CD14-positive monocyte (primary cell): ENCODE results near the gene SEPTIN6. TPM values are rescaled to one million over a fixed set of nuclear protein-coding genes. Genes with fewer than 3 reads are reported as not detected.
A peak's percentile ranks its signal among the peaks of the same experiment; 100 is the strongest.

ENCODE experiments used
- DNase-seq, 3 donors: peaks; one replicate each; pipeline ENCODE4 v3.0.0-alpha.2; 2011 to 2022
- H2AFZ ChIP-seq: 2 replicates; pipeline ENCODE4 v1.6.0; 2012; ENCODE audit warnings: mild to moderate bottlenecking, low read depth, low read length, inconsistent platforms; ENCODE audit not compliant: insufficient read depth, poor library complexity, severe bottlenecking
- H3K27ac ChIP-seq, 2 donors: 1 replicate in 1 of 2; 2 replicates in 1 of 2; pipeline ENCODE4 v1.5.1; 2012 to 2013; ENCODE audit warnings: low read length in 2 of 2, control low read depth in 1 of 2, inconsistent platforms in 1 of 2, low read depth in 1 of 2, mild to moderate bottlenecking in 1 of 2
- H3K27me3 ChIP-seq, 2 donors: one replicate each; pipeline versions ENCODE4 v1.6.0 to v1.6.1; 2011 to 2013; ENCODE audit warnings: low read length in 2 of 2; ENCODE audit not compliant: control insufficient read depth in 2 of 2, insufficient read depth in 2 of 2
- H3K36me3 ChIP-seq, 2 donors: replicated peaks in 1 of 2; 1 replicate in 1 of 2; 2 replicates in 1 of 2; pipeline versions ENCODE4 v1.5.1 to v1.6.1; 2012 to 2013; ENCODE audit warnings: low read length in 2 of 2, control low read depth in 1 of 2, inconsistent platforms in 1 of 2, mild to moderate bottlenecking in 1 of 2; ENCODE audit not compliant: insufficient read depth in 2 of 2, control insufficient read depth in 1 of 2
- H3K4me1 ChIP-seq, 2 donors: 1 replicate in 1 of 2; 2 replicates in 1 of 2; pipeline versions ENCODE4 v1.5.1 to v1.6.1; 2012 to 2013; ENCODE audit warnings: low read length in 2 of 2, control low read depth in 1 of 2, inconsistent platforms in 1 of 2, mild to moderate bottlenecking in 1 of 2, moderate library complexity in 1 of 2; ENCODE audit not compliant: insufficient read depth in 2 of 2, control insufficient read depth in 1 of 2
- H3K4me2 ChIP-seq: replicated peaks from 2 replicates; pipeline ENCODE3; 2012; ENCODE audit warnings: low read length, moderate library complexity, mild to moderate bottlenecking; ENCODE audit not compliant: poor library complexity, severe bottlenecking; ENCODE audit errors: extremely low read depth
- H3K4me3 ChIP-seq, 3 experiments: fragments of 200-600 bp in 1 of 3; sonication (generic) in 1 of 3; replicated peaks in 1 of 3; 1 replicate in 2 of 3; 2 replicates in 1 of 3; pipeline ENCODE4 v1.5.1; 2011 to 2013; ENCODE audit warnings: low read length in 3 of 3, mild to moderate bottlenecking in 3 of 3, control low read depth in 2 of 3, low read depth in 2 of 3, inconsistent platforms in 1 of 3, moderate library complexity in 1 of 3
- H3K79me2 ChIP-seq: 2 replicates; pipeline ENCODE4 v1.6.0; 2012; ENCODE audit warnings: mild to moderate bottlenecking, control low read depth, inconsistent platforms, low read length, moderate library complexity; ENCODE audit not compliant: insufficient read depth
- H3K9ac ChIP-seq: 2 replicates; pipeline ENCODE4 v1.6.0; 2017; ENCODE audit warnings: low read length, mild to moderate bottlenecking; ENCODE audit not compliant: insufficient read depth, poor library complexity, severe bottlenecking
- H3K9me3 ChIP-seq, 2 donors: replicated peaks in 1 of 2; 1 replicate in 1 of 2; 2 replicates in 1 of 2; pipeline versions ENCODE4 v1.5.1 to v1.6.1; 2012 to 2013; ENCODE audit warnings: low read length in 2 of 2, control low read depth in 1 of 2; ENCODE audit not compliant: control insufficient read depth in 1 of 2, insufficient read depth in 1 of 2
- H4K20me1 ChIP-seq: 2 replicates; pipeline ENCODE4 v1.6.0; 2012; ENCODE audit warnings: mild to moderate bottlenecking, low read length, control low read depth, moderate library complexity; ENCODE audit not compliant: insufficient read depth
- H3K27ac Mint-ChIP-seq, 7 donors: one replicate each; pipeline ENCODE4 v1.8.0; 2020; ENCODE audit warnings: mild to moderate bottlenecking in 7 of 7, mixed read lengths in 7 of 7, moderate library complexity in 6 of 7, inconsistent platforms in 2 of 7
- H3K27me3 Mint-ChIP-seq, 3 donors: one replicate each; pipeline ENCODE4 v1.8.0; 2021 to 2022; ENCODE audit warnings: low read depth in 3 of 3, mild to moderate bottlenecking in 3 of 3, mixed read lengths in 3 of 3, moderate library complexity in 3 of 3, inconsistent platforms in 1 of 3
- H3K36me3 Mint-ChIP-seq, 2 donors: one replicate each; pipeline ENCODE4 v1.8.0; 2020; ENCODE audit warnings: mixed read lengths in 2 of 2, inconsistent platforms in 1 of 2, mild to moderate bottlenecking in 1 of 2
- H3K4me1 Mint-ChIP-seq: one replicate; pipeline ENCODE4 v1.8.0; 2020; ENCODE audit warnings: mild to moderate bottlenecking, mixed read lengths
- H3K4me3 Mint-ChIP-seq, 2 donors: one replicate each; pipeline ENCODE4 v1.8.0; 2020; ENCODE audit warnings: mild to moderate bottlenecking in 2 of 2, mixed read lengths in 2 of 2, moderate library complexity in 1 of 2
- H3K9me3 Mint-ChIP-seq, 7 donors: one replicate each; pipeline ENCODE4 v1.8.0; 2020 to 2022; ENCODE audit warnings: mixed read lengths in 7 of 7, mild to moderate bottlenecking in 6 of 7, moderate library complexity in 6 of 7, inconsistent platforms in 2 of 7
- CTCF ChIP-seq: fragments of 200-600 bp; IDR thresholded peaks from one replicate; pipeline ENCODE4 v1.8.0; 2022; ENCODE audit warnings: antibody characterized with exemption, mild to moderate bottlenecking
- WGBS: methylation state at CpG from one replicate; pipeline ENCODE4 v1.1.5; 2013; ENCODE audit warnings: missing lambda C conversion rate; ENCODE audit not compliant: insufficient coverage; 5-methylcytosine and 5-hydroxymethylcytosine counted together
- intact Hi-C, 2 donors: fragments of 100-400 bp; cut with micrococcal nuclease; formaldehyde crosslinking; loops; one replicate each; pipeline versions ENCODE4 v1.15.0 to v1.15.1; 2023
- polyA plus RNA-seq, 3 donors: library from polyadenylated mRNA; depleted of rRNA in 1 of 3; unstranded in 2 of 3; stranded (reverse) in 1 of 3; fragments of 300-500 nt in 2 of 3; fragments of >200 nt in 1 of 3; fragmentation: Illumina TruSeq in 2 of 3; gene quantifications; 1 replicate in 2 of 3; 2 replicates in 1 of 3; pipeline ENCODE4 v1.2.3, GENCODE V29; 2012 to 2021

Gene SEPTIN6
- polyA plus RNA-seq, 3 donors, result 21.8 to 52.7 (median 31.1) TPM

DNA sequence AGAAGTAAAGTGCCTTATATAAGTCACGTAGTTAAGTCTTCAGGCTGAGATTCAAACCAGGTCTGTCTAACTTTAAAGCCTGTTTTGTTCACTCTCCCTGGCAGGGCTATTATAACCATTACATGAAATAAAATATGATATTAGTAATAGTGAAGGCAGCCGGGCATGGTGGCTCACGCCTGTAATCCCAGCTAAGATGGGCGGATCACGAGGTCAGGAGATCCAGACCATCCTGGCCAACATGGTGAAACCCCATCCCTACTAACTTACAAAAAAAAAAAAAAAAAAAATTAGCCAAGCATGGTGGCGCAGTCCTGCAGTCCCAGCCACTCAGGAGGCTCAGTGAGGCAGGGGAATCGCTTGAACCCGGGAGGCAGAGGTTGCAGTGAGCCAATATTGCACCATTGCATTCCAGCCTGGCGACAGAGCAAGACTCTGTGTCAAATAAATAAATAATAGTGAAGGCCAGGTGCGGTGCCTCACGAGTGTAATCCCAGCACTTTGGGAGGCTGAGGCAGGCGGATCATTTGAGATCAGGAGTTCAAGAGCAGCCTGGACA is 43.3 kb upstream of the SEPTIN6 start:
- H3K36me3 ChIP-seq, result no peaks in the 10 kb centered on the region
- Mint-ChIP-seq H3K27me3 (peaks cover 0 to 12% (median 0%) of the 10 kb centered on the region in 3 donors), H3K36me3 (no peaks in the 10 kb centered on the region), H3K9me3 (peaks cover 0 to 3% (median 0%) of the 10 kb centered on the region in 7 donors), H3K4me1 (peaks cover 11% of the 10 kb centered on the region), H3K4me3 (no peak overlapping the region), H3K27ac (no peak overlapping the region)
- H3K27me3 ChIP-seq, result no peaks in the 10 kb centered on the region
- 93% methylated on average over 3 of the region's 12 CpGs for WGBS
- peaks cover 9 to 13% of the 10 kb centered on the region in 2 donors for H3K4me1 ChIP-seq
- no peak overlapping the region for H3K27ac ChIP-seq
- no peak overlapping the region for H3K4me3 ChIP-seq
- no peaks in the 10 kb centered on the region for H3K79me2 ChIP-seq
- no peaks in the 10 kb centered on the region for H3K9me3 ChIP-seq
- no peak for DNase-seq
- TF ChIP-seq CTCF, result no peak
- no peak overlapping the region for H2AFZ ChIP-seq
- H3K9ac ChIP-seq, result no peak overlapping the region
- no peaks in the 10 kb centered on the region for H4K20me1 ChIP-seq
- H3K4me2 ChIP-seq, result no peak overlapping the region
- intact Hi-C loops, result no loop called here

DNA sequence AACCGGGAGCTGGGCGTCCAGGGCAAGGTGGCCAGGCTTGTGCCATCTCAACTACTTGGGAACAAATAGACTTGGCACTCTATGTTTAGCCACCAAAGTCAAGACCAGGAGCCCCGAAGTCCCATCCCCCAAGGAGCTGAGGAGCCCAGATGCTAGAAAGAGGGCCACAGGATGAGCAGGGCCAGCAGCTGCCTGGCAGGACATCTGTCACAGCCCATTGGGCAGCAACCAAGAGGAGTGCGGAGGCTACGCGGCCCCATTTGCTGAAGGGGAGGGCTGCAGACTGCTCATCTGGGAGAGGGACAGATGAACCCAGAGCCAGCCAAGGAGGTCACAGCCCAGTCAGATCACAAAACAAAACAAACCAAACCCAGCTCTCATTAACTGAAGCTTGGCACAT is 42.5 kb upstream of the SEPTIN6 start:
- Mint-ChIP-seq H3K27ac (no peak overlapping the region), H3K4me1 (peaks cover 11% of the 10 kb centered on the region), H3K4me3 (no peak overlapping the region), H3K36me3 (no peaks in the 10 kb centered on the region), H3K9me3 (peaks cover 0 to 3% (median 0%) of the 10 kb centered on the region in 7 donors), H3K27me3 (peaks cover 0 to 14% (median 0%) of the 10 kb centered on the region in 3 donors)
- H3K36me3 ChIP-seq, result no peaks in the 10 kb centered on the region
- H3K4me2 ChIP-seq, result no peak overlapping the region
- H3K27ac ChIP-seq, result no peak overlapping the region
- peak overlapping the region; percentile 59 for H2AFZ ChIP-seq
- no peaks in the 10 kb centered on the region for H3K9me3 ChIP-seq
- H3K79me2 ChIP-seq, result no peaks in the 10 kb centered on the region
- WGBS, result 82% methylated on average over 2 of the region's 6 CpGs
- no peak for DNase-seq
- TF ChIP-seq CTCF, result no peak
- H3K4me1 ChIP-seq, result peaks cover 9 to 13% of the 10 kb centered on the region in 2 donors
- H3K27me3 ChIP-seq, result no peaks in the 10 kb centered on the region
- H3K4me3 ChIP-seq, result no peak overlapping the region
- intact Hi-C loops, result no loop called here
- H3K9ac ChIP-seq, result no peak overlapping the region
- no peaks in the 10 kb centered on the region for H4K20me1 ChIP-seq
